Mesendoderm (in vitro differentiated cells): ENCODE data around the gene SPDL1.
A peak's percentile ranks its signal among the peaks of the same experiment; 100 is the strongest.

Experiments used
- DNase-seq: peaks from one replicate; pipeline ENCODE4 v3.0.0; 2013
- H2AK5ac ChIP-seq: 2 replicates; pipeline ENCODE4 v1.6.1; 2013; ENCODE audit warnings: low read length, inconsistent platforms
- H2BK120ac ChIP-seq: 2 replicates; pipeline ENCODE4 v1.6.1; 2013; ENCODE audit warnings: low read depth, mild to moderate bottlenecking, low read length, moderate library complexity, mixed read lengths
- H2BK15ac ChIP-seq: replicated peaks from 2 replicates; pipeline ENCODE4 v1.6.1; 2013; ENCODE audit warnings: low read depth, mild to moderate bottlenecking, moderate library complexity
- H2BK5ac ChIP-seq: 2 replicates; pipeline ENCODE4 v1.6.1; 2013; ENCODE audit warnings: low read length, inconsistent platforms
- H3K18ac ChIP-seq: 2 replicates; pipeline ENCODE4 v1.6.1; 2013; ENCODE audit warnings: mild to moderate bottlenecking, low read length, mixed read lengths
- H3K23ac ChIP-seq: one replicate; pipeline ENCODE4 v1.6.1; 2013; ENCODE audit warnings: low read length
- H3K27ac ChIP-seq: 2 replicates; pipeline ENCODE4 v1.5.1; 2013; ENCODE audit warnings: low read depth, mild to moderate bottlenecking, inconsistent platforms, low read length, moderate library complexity
- H3K27me3 ChIP-seq: 2 replicates; pipeline ENCODE4 v1.6.1; 2013; ENCODE audit warnings: low read length, control low read depth, mild to moderate bottlenecking, inconsistent platforms; ENCODE audit not compliant: insufficient read depth, poor library complexity
- H3K36me3 ChIP-seq: 2 replicates; pipeline ENCODE4 v1.6.1; 2013; ENCODE audit warnings: low read length, inconsistent platforms; ENCODE audit not compliant: control insufficient read depth, insufficient read depth
- H3K4ac ChIP-seq: one replicate; pipeline ENCODE4 v1.6.1; 2013; ENCODE audit warnings: low read depth, mild to moderate bottlenecking, low read length, moderate library complexity
- H3K4me1 ChIP-seq: 2 replicates; pipeline ENCODE4 v1.6.1; 2013; ENCODE audit warnings: low read depth, low read length, inconsistent platforms; ENCODE audit not compliant: control insufficient read depth
- H3K4me2 ChIP-seq: 2 replicates; pipeline ENCODE4 v1.6.1; 2013; ENCODE audit warnings: low read length
- H3K4me3 ChIP-seq: 2 replicates; pipeline ENCODE4 v1.5.1; 2013; ENCODE audit warnings: mild to moderate bottlenecking, low read length
- H3K56ac ChIP-seq: one replicate; pipeline ENCODE4 v1.6.1; 2013; ENCODE audit warnings: low read length
- H3K79me1 ChIP-seq: 2 replicates; pipeline ENCODE4 v1.6.1; 2013; ENCODE audit warnings: low read length, inconsistent platforms
- H3K79me2 ChIP-seq: 2 replicates; pipeline ENCODE4 v1.6.1; 2013; ENCODE audit warnings: mild to moderate bottlenecking, low read length; ENCODE audit not compliant: control insufficient read depth, insufficient read depth
- H3K9ac ChIP-seq: 2 replicates; pipeline ENCODE4 v1.6.1; 2013; ENCODE audit warnings: low read length, inconsistent platforms
- H4K5ac ChIP-seq: one replicate; pipeline ENCODE4 v1.6.1; 2013; ENCODE audit warnings: low read length
- H4K8ac ChIP-seq: one replicate; pipeline ENCODE4 v1.6.1; 2013; ENCODE audit warnings: low read depth, mild to moderate bottlenecking, control low read depth, low read length, moderate library complexity
- WGBS: extraction: QIAGEN DNeasy Blood & Tissue Kit; methylation state at CpG from one replicate; pipeline ENCODE4 v1.1.7; 2013; ENCODE audit warnings: low lambda C conversion rate, missing lambda C conversion rate; ENCODE audit not compliant: insufficient coverage; ENCODE audit errors: extremely low coverage; 5-methylcytosine and 5-hydroxymethylcytosine counted together

SPDL1 gene

GRCh38 chr5:169561893-169562292, 21.7 kb upstream of the SPDL1 start:
- no peaks in the 10 kb centered on the region for H3K27me3 ChIP-seq
- H3K79me1 ChIP-seq: no peaks in the 10 kb centered on the region
- no peak overlapping the region for H4K5ac ChIP-seq
- H3K4me3 ChIP-seq: no peak overlapping the region
- no peak overlapping the region for H3K27ac ChIP-seq
- H2BK15ac ChIP-seq: no peak overlapping the region
- H2BK5ac ChIP-seq: no peak overlapping the region
- H3K18ac ChIP-seq: no peak overlapping the region
- no peak overlapping the region for H3K4ac ChIP-seq
- H2AK5ac ChIP-seq: no peak overlapping the region
- no peak overlapping the region for H2BK120ac ChIP-seq
- no peak overlapping the region for H3K9ac ChIP-seq
- no peak overlapping the region for H3K4me2 ChIP-seq
- H3K23ac ChIP-seq: no peak overlapping the region
- no CpG with 5 or more reads among the region's 2 CpGs for WGBS
- H3K36me3 ChIP-seq: no peaks in the 10 kb centered on the region
- no peak overlapping the region for H4K8ac ChIP-seq
- H3K56ac ChIP-seq: no peak overlapping the region
- DNase-seq: no peak
- H3K4me1 ChIP-seq: no peaks in the 10 kb centered on the region
- no peaks in the 10 kb centered on the region for H3K79me2 ChIP-seq

- no peak overlapping the region for H2BK15ac ChIP-seq
- no peak overlapping the region for H3K9ac ChIP-seq
- H2BK5ac ChIP-seq: no peak overlapping the region
- H3K4me3 ChIP-seq: no peak overlapping the region
- no peak overlapping the region for H4K8ac ChIP-seq
- no peak for DNase-seq
- H3K79me2 ChIP-seq: no peaks in the 10 kb centered on the region
- no peak overlapping the region for H4K5ac ChIP-seq
- no CpG with 5 or more reads among the region's 1 CpG for WGBS
- H3K4me2 ChIP-seq: no peak overlapping the region
- no peak overlapping the region for H3K56ac ChIP-seq
- H3K23ac ChIP-seq: no peak overlapping the region
- H3K27me3 ChIP-seq: no peaks in the 10 kb centered on the region
- H2AK5ac ChIP-seq: no peak overlapping the region
- H3K79me1 ChIP-seq: no peaks in the 10 kb centered on the region
- no peak overlapping the region for H3K27ac ChIP-seq
- H2BK120ac ChIP-seq: no peak overlapping the region
- H3K4ac ChIP-seq: no peak overlapping the region
- H3K18ac ChIP-seq: no peak overlapping the region
- no peaks in the 10 kb centered on the region for H3K36me3 ChIP-seq
- H3K4me1 ChIP-seq: no peaks in the 10 kb centered on the region
Observed at GRCh38 chr5:169563369-169563768, 20.2 kb upstream of the SPDL1 start.

DNA sequence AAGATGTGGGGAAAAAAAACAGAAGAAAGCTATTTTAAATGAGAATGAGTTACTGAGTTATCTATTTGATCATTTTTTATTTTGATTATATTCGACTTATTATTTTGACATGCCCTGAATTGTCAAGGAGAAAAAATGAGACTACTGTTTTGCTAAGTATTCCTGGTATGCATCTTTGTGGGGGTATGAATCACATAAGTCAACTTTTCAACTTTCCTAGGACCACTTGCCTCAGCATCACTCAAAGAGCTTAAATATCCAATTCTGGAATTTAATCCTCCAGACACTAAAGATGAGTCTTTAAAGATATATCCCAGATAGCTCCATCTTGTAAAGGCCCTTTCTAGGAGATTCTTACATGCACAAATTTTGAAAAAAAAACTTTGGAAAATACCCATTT, 17.4 kb upstream of the SPDL1 start:
- no peak overlapping the region for H2AK5ac ChIP-seq
- H3K4me3 ChIP-seq: no peak overlapping the region
- no peak overlapping the region for H3K27ac ChIP-seq
- H4K8ac ChIP-seq: no peak overlapping the region
- H3K9ac ChIP-seq: no peak overlapping the region
- no CpG with 5 or more reads among the region's 1 CpG for WGBS
- no peak overlapping the region for H3K4me2 ChIP-seq
- H3K79me2 ChIP-seq: no peaks in the 10 kb centered on the region
- peaks cover 2% of the 10 kb centered on the region for H3K27me3 ChIP-seq
- no peak overlapping the region for H4K5ac ChIP-seq
- no peak for DNase-seq
- H3K56ac ChIP-seq: no peak overlapping the region
- no peak overlapping the region for H2BK120ac ChIP-seq
- no peak overlapping the region for H3K4ac ChIP-seq
- H2BK15ac ChIP-seq: no peak overlapping the region
- no peaks in the 10 kb centered on the region for H3K4me1 ChIP-seq
- H3K79me1 ChIP-seq: no peaks in the 10 kb centered on the region
- no peaks in the 10 kb centered on the region for H3K36me3 ChIP-seq
- no peak overlapping the region for H2BK5ac ChIP-seq
- H3K18ac ChIP-seq: no peak overlapping the region
- no peak overlapping the region for H3K23ac ChIP-seq

DNA sequence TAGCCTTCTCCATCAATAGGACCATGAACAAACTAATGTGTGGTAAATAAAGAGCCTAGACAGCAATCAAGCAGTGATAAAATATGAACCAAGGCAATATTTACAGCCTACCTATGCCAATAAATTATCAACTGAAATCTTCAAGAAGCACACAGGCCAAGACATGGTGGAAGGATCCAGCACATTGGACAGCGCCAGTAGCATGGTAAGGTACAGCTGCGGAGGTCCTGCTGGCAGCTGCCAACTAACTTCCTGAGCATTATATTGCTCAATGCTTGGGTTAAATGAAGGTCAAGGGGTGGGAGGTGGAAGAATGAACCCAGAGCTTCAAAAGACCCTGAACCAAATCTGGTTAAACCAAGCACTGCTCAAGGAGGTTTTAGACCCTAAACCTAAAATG, 16.5 kb upstream of the SPDL1 start:
- peaks cover 2% of the 10 kb centered on the region for H3K27me3 ChIP-seq
- H2BK120ac ChIP-seq: no peak overlapping the region
- no peak overlapping the region for H2AK5ac ChIP-seq
- H3K23ac ChIP-seq: no peak overlapping the region
- no peaks in the 10 kb centered on the region for H3K36me3 ChIP-seq
- H2BK5ac ChIP-seq: no peak overlapping the region
- no peaks in the 10 kb centered on the region for H3K4me1 ChIP-seq
- no peak overlapping the region for H2BK15ac ChIP-seq
- no peak overlapping the region for H3K9ac ChIP-seq
- H3K4me3 ChIP-seq: no peak overlapping the region
- H3K79me1 ChIP-seq: no peaks in the 10 kb centered on the region
- H4K5ac ChIP-seq: no peak overlapping the region
- no peak overlapping the region for H3K18ac ChIP-seq
- peak; percentile 29 for DNase-seq
- H3K79me2 ChIP-seq: no peaks in the 10 kb centered on the region
- no peak overlapping the region for H3K4me2 ChIP-seq
- H3K27ac ChIP-seq: no peak overlapping the region
- H3K56ac ChIP-seq: no peak overlapping the region
- no CpG with 5 or more reads among the region's 2 CpGs for WGBS
- H4K8ac ChIP-seq: no peak overlapping the region
- H3K4ac ChIP-seq: no peak overlapping the region

DNA sequence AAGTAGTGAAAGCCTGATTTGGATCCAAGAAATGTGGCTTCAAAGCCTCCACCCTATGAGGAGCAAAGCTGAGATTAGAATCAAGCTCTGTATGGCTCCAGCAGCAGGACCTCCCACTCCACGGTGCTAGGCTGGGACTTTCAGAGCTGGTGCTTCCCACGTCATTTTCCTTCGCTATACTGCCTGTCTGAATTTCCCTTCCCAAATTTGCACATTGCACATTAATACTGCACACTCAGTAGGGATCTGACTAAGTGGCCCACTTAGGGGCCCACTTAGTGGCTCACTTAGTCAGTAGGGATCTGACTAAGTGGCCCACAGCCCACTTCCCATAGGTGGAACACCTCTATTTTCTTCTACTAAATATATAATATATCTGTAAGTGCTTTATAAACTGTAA, 14.1 kb upstream of the SPDL1 start:
- no peak overlapping the region for H2BK120ac ChIP-seq
- no peak overlapping the region for H2BK5ac ChIP-seq
- no peak overlapping the region for H2AK5ac ChIP-seq
- H3K4ac ChIP-seq: no peak overlapping the region
- H3K36me3 ChIP-seq: no peaks in the 10 kb centered on the region
- no peak overlapping the region for H3K4me2 ChIP-seq
- H3K27me3 ChIP-seq: peaks cover 2% of the 10 kb centered on the region
- no peak overlapping the region for H3K9ac ChIP-seq
- H2BK15ac ChIP-seq: no peak overlapping the region
- no peak overlapping the region for H3K23ac ChIP-seq
- no CpG with 5 or more reads among the region's 3 CpGs for WGBS
- H3K27ac ChIP-seq: no peak overlapping the region
- H4K8ac ChIP-seq: no peak overlapping the region
- DNase-seq: no peak
- no peak overlapping the region for H3K56ac ChIP-seq
- no peaks in the 10 kb centered on the region for H3K4me1 ChIP-seq
- H3K18ac ChIP-seq: no peak overlapping the region
- H4K5ac ChIP-seq: no peak overlapping the region
- no peaks in the 10 kb centered on the region for H3K79me1 ChIP-seq
- H3K79me2 ChIP-seq: no peaks in the 10 kb centered on the region
- H3K4me3 ChIP-seq: no peak overlapping the region

GRCh38 chr5:169571355-169571754, 12.2 kb upstream of the SPDL1 start:
- no peak overlapping the region for H2AK5ac ChIP-seq
- no peak overlapping the region for H4K8ac ChIP-seq
- H2BK5ac ChIP-seq: no peak overlapping the region
- no peak overlapping the region for H3K9ac ChIP-seq
- H3K27me3 ChIP-seq: peaks cover 2% of the 10 kb centered on the region
- no peaks in the 10 kb centered on the region for H3K79me1 ChIP-seq
- H3K18ac ChIP-seq: no peak overlapping the region
- no peaks in the 10 kb centered on the region for H3K4me1 ChIP-seq
- no peak overlapping the region for H3K56ac ChIP-seq
- no peak overlapping the region for H4K5ac ChIP-seq
- no peak overlapping the region for H2BK120ac ChIP-seq
- no peaks in the 10 kb centered on the region for H3K36me3 ChIP-seq
- no peak overlapping the region for H3K4ac ChIP-seq
- H2BK15ac ChIP-seq: no peak overlapping the region
- no peak for DNase-seq
- H3K4me3 ChIP-seq: no peak overlapping the region
- H3K27ac ChIP-seq: no peak overlapping the region
- H3K4me2 ChIP-seq: no peak overlapping the region
- H3K23ac ChIP-seq: no peak overlapping the region
- no peaks in the 10 kb centered on the region for H3K79me2 ChIP-seq
- no CpG with 5 or more reads among the region's 5 CpGs for WGBS
